ENCODE data around the gene NOX5.

The NOX5 gene

GRCh38 chr15:69082021-69082502 is 67.6 kb downstream of the NOX5 start:
- DNase-seq (ENCODE audit: low read depth): no peak

- DNase-seq (ENCODE audit: low read depth): no peak
Observed at GRCh38 chr15:69082554-69082953, 68.1 kb downstream of the NOX5 start.

GRCh38 chr15:69084404-69085030 is 70.0 kb downstream of the NOX5 start:
- DNase-seq (ENCODE audit: low read depth): no peak

- no peak for DNase-seq (ENCODE audit: low read depth)
Observed at GRCh38 chr15:69085325-69086081, 71.0 kb downstream of the NOX5 start.

GRCh38 chr15:69086427-69087204 is 72.1 kb downstream of the NOX5 start:
- DNase-seq (ENCODE audit: low read depth): no peak

GRCh38 chr15:69087366-69087976 is 73.0 kb downstream of the NOX5 start:
- DNase-seq (ENCODE audit: low read depth): no peak

- no peak for DNase-seq (ENCODE audit: low read depth)
Observed at GRCh38 chr15:69088300-69088965, 73.9 kb downstream of the NOX5 start.

- no peak for DNase-seq (ENCODE audit: low read depth)
Observed at GRCh38 chr15:69089258-69089657, 74.8 kb downstream of the NOX5 start.

- DNase-seq (ENCODE audit: low read depth): no peak
Observed at GRCh38 chr15:69090197-69090948, 75.9 kb downstream of the NOX5 start.

GRCh38 chr15:69091654-69092053 is 77.2 kb downstream of the NOX5 start:
- DNase-seq (ENCODE audit: low read depth): no peak

- DNase-seq (ENCODE audit: low read depth): no peak
Observed at GRCh38 chr15:69092159-69092558, 77.7 kb downstream of the NOX5 start.

- no peak for DNase-seq (ENCODE audit: low read depth)
Observed at GRCh38 chr15:69093127-69093526, 78.6 kb downstream of the NOX5 start.

GRCh38 chr15:69093614-69094013 is 79.1 kb downstream of the NOX5 start:
- DNase-seq (ENCODE audit: low read depth): no peak

GRCh38 chr15:69094124-69094921 is 79.8 kb downstream of the NOX5 start:
- no peak for DNase-seq (ENCODE audit: low read depth)

GRCh38 chr15:69095274-69095673 is 80.8 kb downstream of the NOX5 start:
- no peak for DNase-seq (ENCODE audit: low read depth)

GRCh38 chr15:69096196-69096595 is 81.7 kb downstream of the NOX5 start:
- DNase-seq (ENCODE audit: low read depth): no peak

GRCh38 chr15:69096626-69097025 is 82.1 kb downstream of the NOX5 start:
- no peak for DNase-seq (ENCODE audit: low read depth)

GRCh38 chr15:69098771-69099170 is 84.3 kb downstream of the NOX5 start:
- no peak for DNase-seq (ENCODE audit: low read depth)

GRCh38 chr15:69099941-69100340 is 85.4 kb downstream of the NOX5 start:
- DNase-seq (ENCODE audit: low read depth): no peak

GRCh38 chr15:69100821-69101220 is 86.3 kb downstream of the NOX5 start:
- no peak for DNase-seq (ENCODE audit: low read depth)

Data from activated T-cell treated with anti-CD3 and anti-CD28 coated beads for 24 hours (primary cell).